HUES64 (cell line): Measurements from ENCODE around the gene ADARB1.

ENCODE experiments used
- H3K27ac ChIP-seq: 2 replicates; pipeline ENCODE4 v1.7.0; 2013; ENCODE audit warnings: low read depth, low read length, inconsistent platforms
- H3K27me3 ChIP-seq: 2 replicates; pipeline ENCODE4 v1.6.1; 2013; ENCODE audit warnings: mild to moderate bottlenecking, low read length; ENCODE audit not compliant: insufficient read depth
- H3K36me3 ChIP-seq: 2 replicates; pipeline ENCODE4 v1.6.1; 2013; ENCODE audit warnings: mild to moderate bottlenecking, low read length; ENCODE audit not compliant: insufficient read depth
- H3K4me1 ChIP-seq: 2 replicates; pipeline ENCODE4 v1.6.1; 2013; ENCODE audit warnings: mild to moderate bottlenecking, low read length, moderate library complexity; ENCODE audit not compliant: insufficient read depth
- H3K4me3 ChIP-seq: 2 replicates; pipeline ENCODE4 v1.5.1; 2013; ENCODE audit warnings: mild to moderate bottlenecking, low read length, moderate library complexity
- H3K9ac ChIP-seq: 2 replicates; pipeline ENCODE4 v1.6.1; 2013; ENCODE audit warnings: mild to moderate bottlenecking, low read depth, low read length
- H3K9me3 ChIP-seq: 2 replicates; pipeline ENCODE4 v1.6.1; 2013; ENCODE audit warnings: low read depth, low read length; ENCODE audit not compliant: insufficient read depth
- WGBS: fragments of 150-250, 120-280 bp; methylation state at CpG from one replicate; pipeline ENCODE4 v1.1.7; 2013; ENCODE audit warnings: missing lambda C conversion rate; 5-methylcytosine and 5-hydroxymethylcytosine counted together

The ADARB1 gene

GRCh38 chr21:45059121-45059520 lies 15.3 kb upstream of the ADARB1 start:
- Histone ChIP-seq H3K9me3 (no peaks in the 10 kb centered on the region), H3K4me1 (no peaks in the 10 kb centered on the region), H3K27ac (no peak overlapping the region), H3K36me3 (no peaks in the 10 kb centered on the region), H3K4me3 (no peak overlapping the region), H3K27me3 (no peaks in the 10 kb centered on the region), H3K9ac (no peak overlapping the region)
- 92% methylated on average over 4 of the region's 4 CpGs for WGBS

- WGBS, result 94% methylated on average over 8 of the region's 8 CpGs
- H3K27ac ChIP-seq, result no peak overlapping the region
These were observed 14.3 kb upstream of the ADARB1 start for GRCh38 chr21:45060089-45060488.

GRCh38 chr21:45060675-45061311 lies 13.6 kb upstream of the ADARB1 start:
- 94% methylated on average over 9 of the region's 9 CpGs for WGBS
- Histone ChIP-seq H3K9ac (no peak overlapping the region), H3K27me3 (no peaks in the 10 kb centered on the region), H3K36me3 (no peaks in the 10 kb centered on the region), H3K27ac (no peak overlapping the region), H3K4me1 (no peaks in the 10 kb centered on the region), H3K4me3 (no peak overlapping the region), H3K9me3 (no peaks in the 10 kb centered on the region)

More at GRCh38 chr21:45060089-45060488, 14.3 kb upstream of the ADARB1 start:
- H3K9ac ChIP-seq, result no peak overlapping the region
- no peaks in the 10 kb centered on the region for H3K36me3 ChIP-seq
- no peaks in the 10 kb centered on the region for H3K27me3 ChIP-seq
- H3K4me1 ChIP-seq, result no peaks in the 10 kb centered on the region
- H3K4me3 ChIP-seq, result no peak overlapping the region
- H3K9me3 ChIP-seq, result no peaks in the 10 kb centered on the region

GRCh38 chr21:45064091-45064490 lies 10.3 kb upstream of the ADARB1 start:
- Histone ChIP-seq H3K27ac (no peak overlapping the region), H3K36me3 (no peaks in the 10 kb centered on the region), H3K9ac (no peak overlapping the region), H3K27me3 (no peaks in the 10 kb centered on the region), H3K4me3 (no peak overlapping the region), H3K4me1 (no peaks in the 10 kb centered on the region), H3K9me3 (no peaks in the 10 kb centered on the region)
- WGBS, result 70% methylated on average over 4 of the region's 8 CpGs

- Histone ChIP-seq H3K27me3 (no peaks in the 10 kb centered on the region), H3K27ac (no peak overlapping the region), H3K9ac (no peak overlapping the region), H3K4me3 (no peak overlapping the region), H3K36me3 (no peaks in the 10 kb centered on the region), H3K4me1 (no peaks in the 10 kb centered on the region), H3K9me3 (no peaks in the 10 kb centered on the region)
- WGBS, result 86% methylated on average over 19 of the region's 19 CpGs
These were observed 9.6 kb upstream of the ADARB1 start for GRCh38 chr21:45064618-45065399.

GRCh38 chr21:45067462-45068285 lies 6.7 kb upstream of the ADARB1 start:
- no peak overlapping the region for H3K27ac ChIP-seq
- H3K4me3 ChIP-seq, result no peak overlapping the region
- H3K4me1 ChIP-seq, result no peaks in the 10 kb centered on the region
- H3K9ac ChIP-seq, result no peak overlapping the region
- WGBS, result 91% methylated on average over 18 of the region's 18 CpGs
- H3K36me3 ChIP-seq, result no peaks in the 10 kb centered on the region
- H3K9me3 ChIP-seq, result no peaks in the 10 kb centered on the region
- no peaks in the 10 kb centered on the region for H3K27me3 ChIP-seq

- no peaks in the 10 kb centered on the region for H3K36me3 ChIP-seq
- H3K9ac ChIP-seq, result no peak overlapping the region
- WGBS, result 92% methylated on average over 11 of the region's 11 CpGs
- no peaks in the 10 kb centered on the region for H3K4me1 ChIP-seq
- no peak overlapping the region for H3K27ac ChIP-seq
- H3K27me3 ChIP-seq, result no peaks in the 10 kb centered on the region
- no peaks in the 10 kb centered on the region for H3K9me3 ChIP-seq
- no peak overlapping the region for H3K4me3 ChIP-seq
These were observed 5.3 kb upstream of the ADARB1 start for GRCh38 chr21:45069085-45069484.

GRCh38 chr21:45069711-45070110 lies 4.7 kb upstream of the ADARB1 start:
- Histone ChIP-seq H3K4me3 (no peak overlapping the region), H3K27ac (no peak overlapping the region), H3K27me3 (no peaks in the 10 kb centered on the region), H3K9me3 (no peaks in the 10 kb centered on the region), H3K4me1 (no peaks in the 10 kb centered on the region), H3K36me3 (no peaks in the 10 kb centered on the region), H3K9ac (no peak overlapping the region)
- 82% methylated on average over 5 of the region's 5 CpGs for WGBS

- Histone ChIP-seq H3K9ac (no peak overlapping the region), H3K36me3 (no peaks in the 10 kb centered on the region), H3K4me3 (no peak overlapping the region), H3K9me3 (no peaks in the 10 kb centered on the region), H3K27ac (no peak overlapping the region), H3K4me1 (peaks cover 7% of the 10 kb centered on the region; the same call in 1 of the 2 replicates), H3K27me3 (peaks cover 15% of the 10 kb centered on the region)
- WGBS, result 90% methylated on average over 24 of the region's 24 CpGs
These were observed 3.1 kb upstream of the ADARB1 start for GRCh38 chr21:45071078-45071873.

GRCh38 chr21:45071874-45072737 lies 2.3 kb upstream of the ADARB1 start:
- Histone ChIP-seq H3K9ac (no peak overlapping the region), H3K4me3 (no peak overlapping the region), H3K4me1 (peaks cover 8% of the 10 kb centered on the region; the same call in 1 of the 2 replicates), H3K27me3 (peaks cover 22% of the 10 kb centered on the region), H3K9me3 (no peaks in the 10 kb centered on the region), H3K27ac (no peak overlapping the region), H3K36me3 (no peaks in the 10 kb centered on the region)
- 92% methylated on average over 32 of the region's 32 CpGs for WGBS
